Measurements from ENCODE around the gene AVPI1. TPM values are rescaled to one million over a fixed set of nuclear protein-coding genes. Genes with fewer than 3 reads are reported as not detected.

Gene AVPI1
- polyA plus RNA-seq = 22.3 to 83.2 TPM (median 48.8 TPM) in 3 replicates
- 35.6 TPM for polyA plus RNA-seq (2011; ENCODE audit: low read depth)
- 46.4 and 55.3 TPM in 2 replicates for polyA plus RNA-seq (2011; cell fraction: cytosol; rRNA removed)
- polyA plus RNA-seq (2011; cell fraction: nucleus; rRNA removed) = 55.8 and 77.0 TPM in 2 replicates
- 28.2 and 159 TPM in 2 replicates for polyA plus RNA-seq (2012; ENCODE audit: low replicate concordance)
- polyA minus RNA-seq = 26.9 to 46.4 TPM (median 32.3 TPM) in 3 replicates
- polyA minus RNA-seq (2011; cell fraction: cytosol; rRNA and poly(A)+ RNA removed) = 62.0 TPM
- polyA minus RNA-seq (2011; cell fraction: nucleus; rRNA and poly(A)+ RNA removed) = 53.1 and 56.0 TPM in 2 replicates

GRCh38 chr10:97686962-97687784 is at the start of gene AVPI1:
Gene AVPI1 (minus strand): TSS chr10:97687241. CDS start chr10:97679905, 7,336 bp downstream.
- TF ChIP-seq, protein P1, sequence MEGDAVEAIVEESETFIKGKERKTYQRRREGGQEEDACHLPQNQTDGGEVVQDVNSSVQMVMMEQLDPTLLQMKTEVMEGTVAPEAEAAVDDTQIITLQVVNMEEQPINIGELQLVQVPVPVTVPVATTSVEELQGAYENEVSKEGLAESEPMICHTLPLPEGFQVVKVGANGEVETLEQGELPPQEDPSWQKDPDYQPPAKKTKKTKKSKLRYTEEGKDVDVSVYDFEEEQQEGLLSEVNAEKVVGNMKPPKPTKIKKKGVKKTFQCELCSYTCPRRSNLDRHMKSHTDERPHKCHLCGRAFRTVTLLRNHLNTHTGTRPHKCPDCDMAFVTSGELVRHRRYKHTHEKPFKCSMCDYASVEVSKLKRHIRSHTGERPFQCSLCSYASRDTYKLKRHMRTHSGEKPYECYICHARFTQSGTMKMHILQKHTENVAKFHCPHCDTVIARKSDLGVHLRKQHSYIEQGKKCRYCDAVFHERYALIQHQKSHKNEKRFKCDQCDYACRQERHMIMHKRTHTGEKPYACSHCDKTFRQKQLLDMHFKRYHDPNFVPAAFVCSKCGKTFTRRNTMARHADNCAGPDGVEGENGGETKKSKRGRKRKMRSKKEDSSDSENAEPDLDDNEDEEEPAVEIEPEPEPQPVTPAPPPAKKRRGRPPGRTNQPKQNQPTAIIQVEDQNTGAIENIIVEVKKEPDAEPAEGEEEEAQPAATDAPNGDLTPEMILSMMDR (optimal IDR thresholded peaks at IDR 0.05 in 1 of 3, IDR thresholded peaks at IDR 0.05 in 1 of 3, conservative IDR thresholded peaks at IDR 0.05 in 1 of 3; ENCODE audit: extremely low read depth in 1 of 3, insufficient read depth in 2 of 3, low read length in 3 of 3) = no peak
- no peak for TF ChIP-seq EZH2 (IDR thresholded peaks at IDR 0.05; ENCODE audit: low read length)
- H3K4me3 ChIP-seq (ENCODE audit: control insufficient read depth in 2 of 3, extremely low read depth in 1 of 3, insufficient read depth in 2 of 3, low read depth in 1 of 3, low read length in 3 of 3) = peak within 1 kb of the TSS; percentile 85 to 93 (median 86)
- H3K27me3 ChIP-seq (ENCODE audit: control insufficient read depth, extremely low read depth, insufficient read depth, low read length) = no peaks in the 10 kb centered on the region
- peak within 1 kb of the TSS; percentile 97 for H3K9ac ChIP-seq (ENCODE audit: control insufficient read depth, extremely low read depth, insufficient read depth, low read length)
- FAIRE-seq (peak; percentile 48), DNase-seq (ENCODE audit: low read depth, low spot score) (peak; percentile 91)
- H3K9me3 ChIP-seq (ENCODE audit: control insufficient read depth, low read depth, low read length) = no peaks in the 10 kb centered on the region
- H3K27ac ChIP-seq (ENCODE audit: control insufficient read depth, insufficient read depth, low read length) = peak within 1 kb of the TSS; percentile 92
- H3K4me1 ChIP-seq (ENCODE audit: control insufficient read depth, extremely low read depth, insufficient read depth, low read length) = peaks cover 53% of the 10 kb centered on the region
- H3K4me2 ChIP-seq (ENCODE audit: control insufficient read depth, extremely low read depth, insufficient read depth, low read depth, low read length) = peak within 1 kb of the TSS; percentile 98
- dilution Hi-C loops (cut with MboI; ENCODE audit: extremely low pct_ligation_motif_present, low sequenced_read_pairs) = loop anchor here (5.0 kb wide), 1 partner anchor 40 kb away; no protein-coding TSS in a partner anchor
- H3K9me1 ChIP-seq (ENCODE audit: control insufficient read depth, extremely low read depth, insufficient read depth, low read length) = no peaks in the 10 kb centered on the region
- H3K79me2 ChIP-seq (ENCODE audit: control insufficient read depth, insufficient read depth, low read length) = peaks cover 46% of the 10 kb centered on the region
- H2AFZ ChIP-seq (ENCODE audit: control insufficient read depth, low read length) = peak within 1 kb of the TSS; percentile 20
- H4K20me1 ChIP-seq (ENCODE audit: control insufficient read depth, extremely low read depth, insufficient read depth, low read length) = peaks cover 2% of the 10 kb centered on the region
- H3K36me3 ChIP-seq (ENCODE audit: control insufficient read depth in 2 of 2, extremely low read depth in 1 of 2, insufficient read depth in 2 of 2, low read length in 2 of 2) = peaks cover 0 to 18% of the 10 kb centered on the region in 2 experiments

GRCh38 chr10:97736403-97736901 is 49.4 kb upstream of the AVPI1 start:
- DNase-seq (ENCODE audit: low read depth, low spot score) (no peak), FAIRE-seq (no peak)
- Histone ChIP-seq H2AFZ (ENCODE audit: control insufficient read depth, low read length) (peak overlapping the region; percentile 80), H4K20me1 (ENCODE audit: control insufficient read depth, extremely low read depth, insufficient read depth, low read length) (no peaks in the 10 kb centered on the region), H3K9me3 (ENCODE audit: control insufficient read depth, low read depth, low read length) (no peaks in the 10 kb centered on the region), H3K4me2 (ENCODE audit: control insufficient read depth, extremely low read depth, insufficient read depth, low read depth, low read length) (peak overlapping the region; percentile 57), H3K9ac (ENCODE audit: control insufficient read depth, extremely low read depth, insufficient read depth, low read length) (peak overlapping the region; percentile 91), H3K9me1 (ENCODE audit: control insufficient read depth, extremely low read depth, insufficient read depth, low read length) (no peaks in the 10 kb centered on the region), H3K4me3 (ENCODE audit: control insufficient read depth in 2 of 3, extremely low read depth in 1 of 3, insufficient read depth in 2 of 3, low read depth in 1 of 3, low read length in 3 of 3) (peak overlapping the region in 2 of 3 experiments; percentile 72 to 82), H3K27ac (ENCODE audit: control insufficient read depth, insufficient read depth, low read length) (peak overlapping the region; percentile 73), H3K36me3 (ENCODE audit: control insufficient read depth in 2 of 2, extremely low read depth in 1 of 2, insufficient read depth in 2 of 2, low read length in 2 of 2) (peaks cover 10 to 11% of the 10 kb centered on the region in 2 experiments), H3K4me1 (ENCODE audit: control insufficient read depth, extremely low read depth, insufficient read depth, low read length) (peaks cover 10% of the 10 kb centered on the region), H3K79me2 (ENCODE audit: control insufficient read depth, insufficient read depth, low read length) (peaks cover 39% of the 10 kb centered on the region), H3K27me3 (ENCODE audit: control insufficient read depth, extremely low read depth, insufficient read depth, low read length) (no peaks in the 10 kb centered on the region)
- TF ChIP-seq, protein P1 (optimal IDR thresholded peaks at IDR 0.05 in 1 of 3, IDR thresholded peaks at IDR 0.05 in 1 of 3, conservative IDR thresholded peaks at IDR 0.05 in 1 of 3; ENCODE audit: extremely low read depth in 1 of 3, insufficient read depth in 2 of 3, low read length in 3 of 3) = no peak
- no peak for TF ChIP-seq EZH2 (IDR thresholded peaks at IDR 0.05; ENCODE audit: low read length)
- dilution Hi-C loops (cut with MboI; ENCODE audit: extremely low pct_ligation_motif_present, low sequenced_read_pairs) = no loop called here
